ENCODE results near the gene OSTF1.

OSTF1 gene

DNA sequence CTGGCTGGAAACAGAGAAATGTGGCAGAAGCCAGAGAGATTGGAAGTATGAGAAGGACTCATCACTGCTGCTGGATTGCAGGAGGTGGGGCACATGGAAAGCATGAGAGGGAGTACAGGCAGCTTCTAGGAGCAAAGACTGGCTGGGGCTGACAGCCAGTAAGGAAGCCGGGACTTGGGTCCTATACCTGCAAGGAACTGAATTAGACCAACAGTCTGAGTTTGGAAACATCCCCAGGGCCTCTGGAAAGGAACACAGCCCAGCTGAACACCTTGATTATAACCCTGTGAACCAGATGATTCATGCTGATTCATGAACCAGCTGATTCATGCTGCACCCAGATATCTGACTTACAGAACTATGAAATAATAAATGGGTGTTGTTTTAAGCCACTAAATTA lies 93.4 kb downstream of the OSTF1 start:
- no peak overlapping the region for H3K4me3 ChIP-seq (replicated peaks in 1 of 2; ENCODE audit: low read depth in 2 of 2, low read length in 2 of 2)
- DNase-seq (ENCODE audit: low read depth in 2 of 2) = peak; percentile 22 to 78
- TF ChIP-seq, protein P1, sequence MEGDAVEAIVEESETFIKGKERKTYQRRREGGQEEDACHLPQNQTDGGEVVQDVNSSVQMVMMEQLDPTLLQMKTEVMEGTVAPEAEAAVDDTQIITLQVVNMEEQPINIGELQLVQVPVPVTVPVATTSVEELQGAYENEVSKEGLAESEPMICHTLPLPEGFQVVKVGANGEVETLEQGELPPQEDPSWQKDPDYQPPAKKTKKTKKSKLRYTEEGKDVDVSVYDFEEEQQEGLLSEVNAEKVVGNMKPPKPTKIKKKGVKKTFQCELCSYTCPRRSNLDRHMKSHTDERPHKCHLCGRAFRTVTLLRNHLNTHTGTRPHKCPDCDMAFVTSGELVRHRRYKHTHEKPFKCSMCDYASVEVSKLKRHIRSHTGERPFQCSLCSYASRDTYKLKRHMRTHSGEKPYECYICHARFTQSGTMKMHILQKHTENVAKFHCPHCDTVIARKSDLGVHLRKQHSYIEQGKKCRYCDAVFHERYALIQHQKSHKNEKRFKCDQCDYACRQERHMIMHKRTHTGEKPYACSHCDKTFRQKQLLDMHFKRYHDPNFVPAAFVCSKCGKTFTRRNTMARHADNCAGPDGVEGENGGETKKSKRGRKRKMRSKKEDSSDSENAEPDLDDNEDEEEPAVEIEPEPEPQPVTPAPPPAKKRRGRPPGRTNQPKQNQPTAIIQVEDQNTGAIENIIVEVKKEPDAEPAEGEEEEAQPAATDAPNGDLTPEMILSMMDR (IDR thresholded peaks at IDR 0.05; ENCODE audit: low read depth, low read length) = no peak

DNA sequence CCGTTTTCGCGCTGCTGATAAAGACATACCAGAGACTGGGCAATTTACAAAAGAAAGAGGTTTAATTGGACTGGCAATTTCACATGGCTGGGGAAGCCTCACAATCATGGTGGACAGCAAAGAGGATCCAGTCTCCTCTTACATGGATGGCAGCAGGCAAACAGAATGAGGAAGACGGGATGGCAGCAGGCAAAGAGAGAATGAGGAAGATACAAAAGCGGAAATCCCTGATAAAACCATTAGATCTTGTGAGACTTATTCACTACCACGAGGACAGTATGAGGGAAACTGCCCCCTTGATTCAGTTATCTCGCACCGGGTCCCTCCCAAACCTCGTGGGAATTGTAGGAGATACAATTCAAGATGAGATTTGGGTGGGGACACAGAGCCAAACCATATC lies 95.0 kb downstream of the OSTF1 start:
- TF ChIP-seq, protein P1 (IDR thresholded peaks at IDR 0.05; ENCODE audit: low read depth, low read length) = no peak
- DNase-seq (ENCODE audit: low read depth in 2 of 2) = no peak
- no peak overlapping the region for H3K4me3 ChIP-seq (replicated peaks in 1 of 2; ENCODE audit: low read depth in 2 of 2, low read length in 2 of 2)

DNA sequence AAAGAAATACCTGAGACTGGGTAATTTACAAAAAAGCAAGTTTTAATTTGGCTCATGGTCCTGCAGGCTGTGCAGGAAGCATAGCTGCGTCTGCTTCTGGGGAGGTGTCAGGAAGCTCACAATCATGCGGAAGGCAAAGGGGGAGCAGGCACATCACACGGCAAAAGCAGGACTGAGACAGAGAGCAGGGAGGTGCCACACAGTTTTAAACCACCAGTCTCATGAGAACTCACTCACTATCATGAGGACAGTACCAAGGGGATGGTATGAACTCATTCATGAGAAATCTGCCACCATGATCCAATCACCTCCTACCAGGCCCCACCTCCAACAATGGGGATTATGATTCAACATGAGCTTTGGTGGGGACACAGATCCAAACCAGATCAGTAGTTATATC lies 96.2 kb downstream of the OSTF1 start:
- DNase-seq (ENCODE audit: low read depth in 2 of 2) = no peak
- H3K4me3 ChIP-seq (replicated peaks in 1 of 2; ENCODE audit: low read depth in 2 of 2, low read length in 2 of 2) = no peak overlapping the region
- TF ChIP-seq, protein P1 (IDR thresholded peaks at IDR 0.05; ENCODE audit: low read depth, low read length) = no peak

GRCh38 chr9:75185585-75186170 lies 97.4 kb downstream of the OSTF1 start:
- DNase-seq (ENCODE audit: low read depth in 2 of 2) = peak; percentile 49 to 57
- TF ChIP-seq, protein P1 (IDR thresholded peaks at IDR 0.05; ENCODE audit: low read depth, low read length) = peak; percentile 75
- H3K4me3 ChIP-seq (replicated peaks in 1 of 2; ENCODE audit: low read depth in 2 of 2, low read length in 2 of 2) = no peak overlapping the region

GRCh38 chr9:75186767-75187380 lies 98.6 kb downstream of the OSTF1 start:
- DNase-seq (ENCODE audit: low read depth in 2 of 2) = peak; percentile 41 to 55
- TF ChIP-seq, protein P1 (IDR thresholded peaks at IDR 0.05; ENCODE audit: low read depth, low read length) = peak; percentile 79

DNA sequence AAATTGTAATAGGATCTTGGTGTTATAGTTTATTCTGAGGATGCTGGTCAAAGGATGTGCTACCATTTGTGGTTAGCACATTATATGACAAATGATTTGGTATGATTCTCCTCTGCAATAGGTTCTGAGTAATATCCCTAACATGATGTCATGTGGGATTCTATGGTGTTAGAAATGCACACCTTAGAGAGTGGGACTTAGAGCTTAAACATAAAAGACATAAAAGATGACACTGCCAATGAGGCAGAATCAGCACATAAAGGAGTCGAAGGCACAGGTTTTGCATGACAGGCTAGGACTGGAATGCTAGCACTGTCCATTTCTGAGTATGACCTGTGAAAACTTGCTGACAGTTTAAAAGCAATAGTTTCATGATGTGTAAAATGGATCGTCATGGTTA lies 100.4 kb downstream of the OSTF1 start:
- no peak overlapping the region for H3K4me3 ChIP-seq (replicated peaks in 1 of 2; ENCODE audit: low read depth in 2 of 2, low read length in 2 of 2)
- TF ChIP-seq, protein P1 (IDR thresholded peaks at IDR 0.05; ENCODE audit: low read depth, low read length) = no peak
- DNase-seq (ENCODE audit: low read depth in 2 of 2) = no peak

More at GRCh38 chr9:75186767-75187380, 98.6 kb downstream of the OSTF1 start:
- no peak overlapping the region for H3K4me3 ChIP-seq (replicated peaks in 1 of 2; ENCODE audit: low read depth in 2 of 2, low read length in 2 of 2)

All from cardiac fibroblast (primary cell).